Fibroblast of the aortic adventitia (primary cell): ENCODE results near the gene STAM. TPM values are rescaled to one million over a fixed set of nuclear protein-coding genes. Genes with fewer than 3 reads are reported as not detected.
"Not testable (repeated sequence)": the region's sequence is repeated elsewhere in the genome, so short reads cannot be mapped to it uniquely, and the experiment has no call there.

ENCODE experiments used
- DNase-seq: peaks from one replicate; pipeline ENCODE4 v3.0.0-alpha.2; 2010; ENCODE audit warnings: low read depth
- H3K4me3 ChIP-seq: 2 replicates; pipeline ENCODE4 v1.5.1; 2011; ENCODE audit warnings: low read depth, mild to moderate bottlenecking, control low read depth, low read length, moderate library complexity
- total RNA-seq: library from RNA; depleted of rRNA; stranded (reverse); fragments of >200 nt; gene quantifications from 2 replicates; pipeline ENCODE4 v1.2.3, GENCODE V29; 2012; ENCODE audit warnings: low replicate concordance
- TF ChIP-seq, protein P1 (sequence below): IDR thresholded peaks from 2 replicates; pipeline ENCODE4 v1.5.1; 2011; ENCODE audit warnings: mild to moderate bottlenecking, low read length, control low read depth, inconsistent platforms; ENCODE audit not compliant: insufficient read depth

STAM gene
- total RNA-seq, 1 donor, result 40.6 TPM

DNA sequence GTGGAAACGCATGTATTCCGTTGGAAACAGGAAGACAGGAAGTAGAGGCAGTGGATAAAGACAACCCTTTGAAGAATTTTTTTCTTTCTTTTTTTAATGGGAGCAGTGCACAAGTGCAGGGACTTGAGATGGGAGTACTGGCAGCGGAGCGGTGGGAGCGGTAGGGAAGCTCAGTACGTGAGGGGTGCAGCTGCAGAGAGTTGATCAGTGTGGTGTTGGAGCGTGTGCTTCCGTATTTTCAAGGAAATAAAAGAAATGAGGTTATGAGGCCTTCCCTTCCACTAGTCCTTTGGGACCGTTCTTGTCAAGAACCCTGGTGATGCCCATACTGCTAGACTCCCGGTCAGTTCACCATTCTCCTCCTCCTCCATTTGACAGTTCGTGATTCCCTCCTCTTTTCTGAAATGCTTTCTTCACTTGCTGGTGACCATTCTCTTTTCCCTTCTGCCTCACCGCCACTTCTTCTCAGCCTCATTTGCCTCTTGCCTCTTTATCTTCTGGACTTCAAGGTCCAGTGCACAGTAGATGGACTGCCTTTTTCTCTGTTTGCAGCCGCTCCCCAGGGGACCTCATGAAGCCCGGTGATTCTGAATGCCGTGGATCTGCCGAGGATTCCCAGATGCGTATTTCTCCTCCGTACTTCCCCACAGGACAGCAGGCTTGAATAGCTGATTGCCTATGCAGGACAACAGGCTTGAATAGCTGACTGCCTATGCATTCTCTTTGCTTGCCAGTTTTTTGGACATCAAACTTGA is 68.9 kb downstream of the STAM start:
- no peak overlapping the region for H3K4me3 ChIP-seq
- no peak for DNase-seq
- TF ChIP-seq, protein P1, sequence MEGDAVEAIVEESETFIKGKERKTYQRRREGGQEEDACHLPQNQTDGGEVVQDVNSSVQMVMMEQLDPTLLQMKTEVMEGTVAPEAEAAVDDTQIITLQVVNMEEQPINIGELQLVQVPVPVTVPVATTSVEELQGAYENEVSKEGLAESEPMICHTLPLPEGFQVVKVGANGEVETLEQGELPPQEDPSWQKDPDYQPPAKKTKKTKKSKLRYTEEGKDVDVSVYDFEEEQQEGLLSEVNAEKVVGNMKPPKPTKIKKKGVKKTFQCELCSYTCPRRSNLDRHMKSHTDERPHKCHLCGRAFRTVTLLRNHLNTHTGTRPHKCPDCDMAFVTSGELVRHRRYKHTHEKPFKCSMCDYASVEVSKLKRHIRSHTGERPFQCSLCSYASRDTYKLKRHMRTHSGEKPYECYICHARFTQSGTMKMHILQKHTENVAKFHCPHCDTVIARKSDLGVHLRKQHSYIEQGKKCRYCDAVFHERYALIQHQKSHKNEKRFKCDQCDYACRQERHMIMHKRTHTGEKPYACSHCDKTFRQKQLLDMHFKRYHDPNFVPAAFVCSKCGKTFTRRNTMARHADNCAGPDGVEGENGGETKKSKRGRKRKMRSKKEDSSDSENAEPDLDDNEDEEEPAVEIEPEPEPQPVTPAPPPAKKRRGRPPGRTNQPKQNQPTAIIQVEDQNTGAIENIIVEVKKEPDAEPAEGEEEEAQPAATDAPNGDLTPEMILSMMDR, result no peak

DNA sequence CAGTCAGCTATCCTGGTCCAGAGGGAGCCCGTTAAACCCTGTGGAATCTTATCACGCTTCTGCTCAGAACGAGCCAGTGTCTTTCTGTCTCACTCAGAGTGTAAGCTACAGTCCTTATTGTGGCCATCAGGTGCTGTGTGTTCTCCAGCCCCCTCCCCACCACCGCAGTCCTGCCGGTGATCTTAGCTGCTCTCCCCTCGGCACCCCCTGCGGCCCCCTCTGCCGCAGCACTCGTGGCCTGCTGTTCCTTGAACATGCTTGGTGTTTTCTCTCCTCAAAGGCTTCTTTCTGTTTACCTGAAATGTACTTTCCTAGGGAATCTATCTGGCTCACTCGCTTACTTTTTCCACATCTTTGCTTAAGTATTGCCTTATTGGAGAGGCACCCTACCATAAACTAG is 69.8 kb downstream of the STAM start:
- TF ChIP-seq, protein P1, result no peak
- no peak for DNase-seq
- no peak overlapping the region for H3K4me3 ChIP-seq

DNA sequence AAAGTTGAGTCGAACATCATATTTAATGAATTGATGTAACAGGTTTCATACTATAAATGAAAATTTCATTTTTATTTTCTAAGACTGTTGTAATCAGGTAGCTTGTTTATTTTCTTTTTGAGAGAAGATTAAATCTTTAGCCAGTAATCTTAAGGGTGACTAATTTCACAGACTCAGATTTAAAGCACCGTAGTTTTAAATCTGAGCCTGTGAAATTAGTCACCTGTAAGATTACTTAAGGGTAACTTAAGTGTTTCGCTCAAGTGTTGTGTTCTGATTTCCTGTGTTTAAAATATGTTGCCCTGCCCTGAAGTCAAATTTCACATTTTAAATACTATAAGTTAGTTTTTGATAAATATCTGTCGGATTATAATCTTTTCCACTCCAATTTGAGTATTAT is 72.2 kb downstream of the STAM start:
- no peak for DNase-seq
- H3K4me3 ChIP-seq, result no peak overlapping the region
- TF ChIP-seq, protein P1, result no peak

DNA sequence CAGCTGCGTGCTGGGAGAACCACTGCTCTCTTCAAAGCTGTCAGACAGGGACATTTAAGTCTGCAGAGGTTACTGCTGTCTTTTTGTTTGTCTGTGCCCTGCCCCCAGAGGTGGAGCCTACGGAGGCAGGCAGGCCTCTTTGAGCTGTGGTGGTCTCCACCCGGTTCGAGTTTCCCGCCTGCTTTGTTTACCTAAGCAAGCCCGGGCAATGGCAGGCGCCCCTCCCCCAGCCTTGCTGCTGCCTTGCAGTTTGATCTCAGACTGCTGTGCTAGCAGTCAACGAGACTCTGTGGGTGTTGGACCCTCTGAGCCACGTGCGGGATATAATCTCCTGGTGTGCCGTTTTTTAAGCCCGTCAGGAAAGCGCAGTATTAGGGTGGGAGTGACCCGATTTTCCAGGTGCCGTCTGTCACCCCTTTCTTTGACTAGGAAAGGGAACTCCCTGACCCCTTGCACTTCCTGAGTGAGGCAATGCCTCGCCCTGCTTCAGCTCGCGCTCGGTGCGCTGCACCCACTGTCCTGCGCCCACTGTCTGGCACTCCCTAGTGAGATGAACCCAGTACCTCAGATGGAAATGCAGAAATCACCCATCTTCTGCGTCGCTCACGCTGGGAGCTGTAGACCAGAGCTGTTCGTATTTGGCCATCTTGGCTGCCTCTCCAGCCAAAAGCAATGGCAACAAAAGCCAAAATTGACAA is 78.5 kb downstream of the STAM start:
- not testable (repeated sequence) for DNase-seq

DNA sequence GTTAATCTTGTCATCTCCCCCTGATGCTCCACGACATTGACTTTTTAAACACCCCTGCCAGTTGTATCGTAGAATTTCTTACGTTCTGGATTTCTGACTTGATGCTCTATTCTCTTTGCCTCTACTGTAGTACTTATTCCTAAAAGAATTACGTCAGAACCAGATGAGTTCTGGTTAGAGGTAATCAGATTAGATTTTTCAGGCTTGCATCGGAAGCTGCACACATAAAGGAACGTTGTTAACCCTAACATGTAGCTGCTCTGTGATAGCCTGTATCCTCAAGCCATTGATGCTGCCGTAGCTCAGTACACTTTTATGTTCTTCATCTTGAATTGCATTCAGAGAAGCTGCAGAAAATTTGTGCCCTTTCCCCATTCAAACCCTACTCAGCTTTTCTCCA is 81.8 kb downstream of the STAM start:
- TF ChIP-seq, protein P1, result no peak
- DNase-seq, result no peak
- H3K4me3 ChIP-seq, result no peak overlapping the region

More for the DNA sequence above, 78.5 kb downstream of the STAM start:
- not testable (repeated sequence) for H3K4me3 ChIP-seq

DNA sequence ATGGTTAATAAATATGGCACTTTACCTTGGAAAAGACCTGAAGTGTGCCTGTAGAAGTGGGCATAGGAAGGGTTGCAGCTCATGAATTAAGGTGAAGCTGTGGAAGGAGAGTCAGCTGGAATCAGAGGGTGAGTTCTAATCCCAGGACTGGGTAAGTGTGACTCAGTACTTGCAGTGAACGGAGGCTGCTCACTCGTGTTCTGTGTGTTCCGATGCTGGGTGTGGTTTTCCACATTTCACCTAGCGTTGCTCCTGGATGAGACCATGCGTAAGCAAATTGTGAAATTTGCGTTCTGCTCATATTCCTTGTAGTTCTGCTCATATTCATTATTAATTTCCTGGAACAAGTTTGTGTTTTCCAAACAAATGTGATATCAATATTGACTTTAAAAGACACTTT is 85.7 kb downstream of the STAM start:
- no peak for DNase-seq
- TF ChIP-seq, protein P1, result no peak
- no peak overlapping the region for H3K4me3 ChIP-seq

DNA sequence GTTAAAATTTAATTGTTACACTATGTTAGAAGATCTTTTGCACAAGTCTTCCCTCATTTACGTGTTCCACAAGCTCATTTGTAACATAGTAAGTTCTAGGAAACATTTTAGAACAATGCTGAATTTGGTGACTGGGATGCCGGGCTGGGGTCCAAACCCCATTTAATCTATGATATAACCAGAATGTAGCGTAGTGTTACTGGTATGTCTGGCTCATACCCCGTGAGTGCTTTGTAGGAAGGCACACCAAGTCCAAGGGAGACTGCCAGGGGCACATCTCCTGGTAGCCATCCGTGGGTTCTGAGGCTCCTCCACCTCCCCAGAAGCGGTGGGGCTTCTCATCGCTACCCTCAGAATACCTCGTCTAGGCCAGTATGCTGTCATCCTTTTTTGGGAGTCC is 86.7 kb downstream of the STAM start:
- TF ChIP-seq, protein P1, result no peak
- DNase-seq, result peak; percentile 89
- H3K4me3 ChIP-seq, result no peak overlapping the region
